GM21360 (cell line): Measurements from ENCODE around the gene POLH.
A peak's percentile ranks its signal among the peaks of the same experiment; 100 is the strongest.
"Not testable (repeated sequence)": the region's sequence is repeated elsewhere in the genome, so short reads cannot be mapped to it uniquely, and the experiment has no call there.

ENCODE experiments used
- ATAC-seq: cut with Tn5 transposase; IDR thresholded peaks from one replicate; pipeline ENCODE4 v1.9.1; 2021; ENCODE audit warnings: mild to moderate bottlenecking, moderate library complexity; ENCODE audit not compliant: unreplicated experiment

Gene POLH

GRCh38 chr6:43575772-43576551 lies at the start of gene POLH, which contains the start of gene XPO5:
Gene POLH (plus strand): TSS chr6:43576185. CDS start chr6:43582320, 6,135 bp downstream.
Gene XPO5 (minus strand): TSS chr6:43576038. CDS start chr6:43575864, 174 bp downstream.
- ATAC-seq, result peak; percentile 91

GRCh38 chr6:43532201-43532600 lies 43.8 kb upstream of the POLH start:
- ATAC-seq, result no peak

- not testable (repeated sequence) for ATAC-seq
These were observed 37.0 kb upstream of the POLH start for GRCh38 chr6:43538986-43539385.

- not testable (repeated sequence) for ATAC-seq
These were observed 36.6 kb upstream of the POLH start for GRCh38 chr6:43539409-43539808.

- ATAC-seq, result no peak
These were observed 35.5 kb upstream of the POLH start for GRCh38 chr6:43540507-43540906.

GRCh38 chr6:43541774-43542471 lies 34.1 kb upstream of the POLH start:
- ATAC-seq, result no peak

GRCh38 chr6:43544461-43544860 lies 31.5 kb upstream of the POLH start:
- ATAC-seq, result no peak

- no peak for ATAC-seq
These were observed 28.8 kb upstream of the POLH start for GRCh38 chr6:43547222-43547621.

GRCh38 chr6:43557620-43558019 lies 18.4 kb upstream of the POLH start:
- not testable (repeated sequence) for ATAC-seq

GRCh38 chr6:43559328-43559727 lies 16.7 kb upstream of the POLH start:
- no peak for ATAC-seq

GRCh38 chr6:43570876-43571441 lies 5.0 kb upstream of the POLH start:
- no peak for ATAC-seq

GRCh38 chr6:43572015-43572414 lies 4.0 kb upstream of the POLH start:
- ATAC-seq, result no peak

GRCh38 chr6:43575105-43575771 lies 747 bp upstream of the POLH start:
- peak; percentile 36 for ATAC-seq

- no peak for ATAC-seq
These were observed 2.8 kb downstream of the POLH start for GRCh38 chr6:43578748-43579147.

- no peak for ATAC-seq
These were observed 3.2 kb downstream of the POLH start for GRCh38 chr6:43579171-43579570.

GRCh38 chr6:43582911-43583310 lies 6.9 kb downstream of the POLH start:
- no peak for ATAC-seq

GRCh38 chr6:43584892-43585570 lies 9.0 kb downstream of the POLH start:
- no peak for ATAC-seq

GRCh38 chr6:43588194-43588593 lies 12.2 kb downstream of the POLH start:
- ATAC-seq, result no peak

GRCh38 chr6:43589564-43589963 lies 13.6 kb downstream of the POLH start:
- ATAC-seq, result not testable (repeated sequence)

- ATAC-seq, result no peak
These were observed 18.0 kb downstream of the POLH start for GRCh38 chr6:43593938-43594337.

- ATAC-seq, result no peak
These were observed 24.6 kb downstream of the POLH start for GRCh38 chr6:43600595-43600994.
